NOMO-1 treated with dmso at 0.1 percent for 144 hours (cell line): ENCODE measurements around the gene LRRC3.
"Not testable (repeated sequence)": the region's sequence is repeated elsewhere in the genome, so short reads cannot be mapped to it uniquely, and the experiment has no call there.

Experiments
- DNase-seq: peaks from one replicate; lab custom pipeline; 2025; ENCODE audit not compliant: unreplicated experiment; lab: John Stamatoyannopoulos, UW

The LRRC3 gene

GRCh38 chr21:44478124-44478800 is 23.0 kb downstream of the LRRC3 start:
- DNase-seq, result no peak

GRCh38 chr21:44478801-44479167 is 23.5 kb downstream of the LRRC3 start:
- no peak for DNase-seq

- DNase-seq, result not testable (repeated sequence)
These were observed 24.4 kb downstream of the LRRC3 start for GRCh38 chr21:44479556-44480199.

GRCh38 chr21:44480200-44481053 is 25.1 kb downstream of the LRRC3 start:
- no peak for DNase-seq

GRCh38 chr21:44482581-44483287 is 27.4 kb downstream of the LRRC3 start:
- DNase-seq, result no peak

- DNase-seq, result no peak
These were observed 28.3 kb downstream of the LRRC3 start for GRCh38 chr21:44483288-44484237.

- no peak for DNase-seq
These were observed 29.4 kb downstream of the LRRC3 start for GRCh38 chr21:44484498-44485253.

GRCh38 chr21:44485254-44485793 is 30.0 kb downstream of the LRRC3 start:
- DNase-seq, result peak; percentile 77

- no peak for DNase-seq
These were observed 30.5 kb downstream of the LRRC3 start for GRCh38 chr21:44485796-44486195.

- DNase-seq, result no peak
These were observed 31.0 kb downstream of the LRRC3 start for GRCh38 chr21:44486302-44486701.

- no peak for DNase-seq
These were observed 32.5 kb downstream of the LRRC3 start for GRCh38 chr21:44487831-44488230.

GRCh38 chr21:44489962-44490361 is 34.7 kb downstream of the LRRC3 start:
- DNase-seq, result no peak

GRCh38 chr21:44490405-44490804 is 35.1 kb downstream of the LRRC3 start:
- DNase-seq, result no peak

GRCh38 chr21:44490816-44491215 is 35.5 kb downstream of the LRRC3 start:
- no peak for DNase-seq

- no peak for DNase-seq
These were observed 37.5 kb downstream of the LRRC3 start for GRCh38 chr21:44492567-44493385.

GRCh38 chr21:44494418-44494817 is 39.1 kb downstream of the LRRC3 start:
- no peak for DNase-seq

GRCh38 chr21:44494956-44495355 is 39.6 kb downstream of the LRRC3 start:
- no peak for DNase-seq
